ENCODE data around the gene PC.

- TF ChIP-seq CTCF (IDR thresholded peaks at IDR 0.05; ENCODE audit: insufficient read depth, low read depth, low read length): no peak
- no peak for TF ChIP-seq EZH2 (IDR thresholded peaks at IDR 0.05; ENCODE audit: insufficient read depth, low read length)
These were observed 8.1 kb downstream of the PC start for GRCh38 chr11:66950112-66950535.

Measured in astrocyte (in vitro differentiated cells and primary cell).